Stimulated activated naive CD8-positive, alpha-beta T cell treated with anti-CD3 and anti-CD28 coated beads, Interleukin-15, Interleukin-2, amounts not matched to agents 100 ng/mL and 50 ng/mL, for 24 hours (primary cell): Measurements from ENCODE around the gene CLIP3.
"Not testable (repeated sequence)": the region's sequence is repeated elsewhere in the genome, so short reads cannot be mapped to it uniquely, and the experiment has no call there.

ENCODE experiments used
- H3K27ac Mint-ChIP-seq: one replicate; pipeline ENCODE4 v1.8.0; 2021; ENCODE audit warnings: mild to moderate bottlenecking, mixed read lengths
- H3K27me3 Mint-ChIP-seq: one replicate; pipeline ENCODE4 v1.8.0; 2021; ENCODE audit warnings: mixed read lengths
- H3K36me3 Mint-ChIP-seq: one replicate; pipeline ENCODE4 v1.8.0; 2021; ENCODE audit warnings: low read depth, mixed read lengths
- H3K4me1 Mint-ChIP-seq: one replicate; pipeline ENCODE4 v1.8.0; 2021; ENCODE audit warnings: low read depth, mixed read lengths
- H3K4me3 Mint-ChIP-seq: one replicate; pipeline ENCODE4 v1.8.0; 2021; ENCODE audit warnings: mild to moderate bottlenecking, mixed read lengths
- H3K9me3 Mint-ChIP-seq: one replicate; pipeline ENCODE4 v1.8.0; 2021; ENCODE audit warnings: mixed read lengths

Gene CLIP3

GRCh38 chr19:36032251-36033104, at the start of gene CLIP3:
Gene CLIP3 (minus strand): TSS chr19:36032873. CDS start chr19:36032357, 516 bp downstream.
- Mint-ChIP-seq H3K27me3 (no peaks in the 10 kb centered on the region), H3K36me3 (peaks cover 22% of the 10 kb centered on the region), H3K4me3 (no peak within 1 kb of the TSS), H3K9me3 (no peaks in the 10 kb centered on the region), H3K27ac (no peak within 1 kb of the TSS), H3K4me1 (peaks cover 21% of the 10 kb centered on the region)

GRCh38 chr19:36081894-36082293, 49.2 kb upstream of the CLIP3 start:
- peaks cover 76% of the 10 kb centered on the region for H3K36me3 Mint-ChIP-seq
- no peak overlapping the region for H3K4me3 Mint-ChIP-seq
- H3K27me3 Mint-ChIP-seq, result no peaks in the 10 kb centered on the region
- H3K27ac Mint-ChIP-seq, result no peak overlapping the region
- H3K9me3 Mint-ChIP-seq, result no peaks in the 10 kb centered on the region
- no peaks in the 10 kb centered on the region for H3K4me1 Mint-ChIP-seq

GRCh38 chr19:36081385-36081784, 48.7 kb upstream of the CLIP3 start:
- H3K27ac Mint-ChIP-seq, result no peak overlapping the region
- H3K9me3 Mint-ChIP-seq, result no peaks in the 10 kb centered on the region
- no peaks in the 10 kb centered on the region for H3K27me3 Mint-ChIP-seq
- H3K4me1 Mint-ChIP-seq, result no peaks in the 10 kb centered on the region
- H3K36me3 Mint-ChIP-seq, result peaks cover 76% of the 10 kb centered on the region
- H3K4me3 Mint-ChIP-seq, result no peak overlapping the region

GRCh38 chr19:36079389-36079945, 46.8 kb upstream of the CLIP3 start:
- H3K36me3 Mint-ChIP-seq, result peaks cover 71% of the 10 kb centered on the region
- H3K4me1 Mint-ChIP-seq, result no peaks in the 10 kb centered on the region
- no peak overlapping the region for H3K27ac Mint-ChIP-seq
- no peak overlapping the region for H3K4me3 Mint-ChIP-seq
- H3K9me3 Mint-ChIP-seq, result no peaks in the 10 kb centered on the region
- no peaks in the 10 kb centered on the region for H3K27me3 Mint-ChIP-seq

- H3K36me3 Mint-ChIP-seq, result peaks cover 52% of the 10 kb centered on the region
- H3K27ac Mint-ChIP-seq, result no peak overlapping the region
- no peaks in the 10 kb centered on the region for H3K27me3 Mint-ChIP-seq
- H3K9me3 Mint-ChIP-seq, result no peaks in the 10 kb centered on the region
- H3K4me1 Mint-ChIP-seq, result no peaks in the 10 kb centered on the region
- H3K4me3 Mint-ChIP-seq, result no peak overlapping the region
Measured at GRCh38 chr19:36073121-36073876, 40.6 kb upstream of the CLIP3 start.

- no peaks in the 10 kb centered on the region for H3K4me1 Mint-ChIP-seq
- H3K9me3 Mint-ChIP-seq, result no peaks in the 10 kb centered on the region
- H3K4me3 Mint-ChIP-seq, result no peak overlapping the region
- H3K27me3 Mint-ChIP-seq, result no peaks in the 10 kb centered on the region
- no peak overlapping the region for H3K27ac Mint-ChIP-seq
- peaks cover 52% of the 10 kb centered on the region for H3K36me3 Mint-ChIP-seq
Measured at GRCh38 chr19:36072081-36072480, 39.4 kb upstream of the CLIP3 start.

GRCh38 chr19:36068810-36069499, 36.3 kb upstream of the CLIP3 start:
- H3K27ac Mint-ChIP-seq, H3K4me1 Mint-ChIP-seq, H3K4me3 Mint-ChIP-seq, H3K27me3 Mint-ChIP-seq, H3K9me3 Mint-ChIP-seq: not testable (repeated sequence)
- H3K36me3 Mint-ChIP-seq, result peaks cover 46% of the 10 kb centered on the region

- Mint-ChIP-seq H3K36me3 (peaks cover 47% of the 10 kb centered on the region), H3K4me3 (no peak overlapping the region), H3K27me3 (no peaks in the 10 kb centered on the region), H3K27ac (no peak overlapping the region), H3K4me1 (no peaks in the 10 kb centered on the region), H3K9me3 (no peaks in the 10 kb centered on the region)
Measured at GRCh38 chr19:36067681-36068080, 35.0 kb upstream of the CLIP3 start.

- Mint-ChIP-seq H3K4me3 (no peak overlapping the region), H3K27me3 (no peaks in the 10 kb centered on the region), H3K9me3 (no peaks in the 10 kb centered on the region), H3K27ac (no peak overlapping the region), H3K4me1 (no peaks in the 10 kb centered on the region), H3K36me3 (peaks cover 39% of the 10 kb centered on the region)
Measured at GRCh38 chr19:36064826-36065225, 32.2 kb upstream of the CLIP3 start.

GRCh38 chr19:36061367-36061766, 28.7 kb upstream of the CLIP3 start:
- Mint-ChIP-seq H3K9me3 (no peaks in the 10 kb centered on the region), H3K36me3 (peaks cover 36% of the 10 kb centered on the region), H3K4me3 (no peak overlapping the region), H3K27me3 (no peaks in the 10 kb centered on the region), H3K27ac (no peak overlapping the region), H3K4me1 (peaks cover 2% of the 10 kb centered on the region)

- Mint-ChIP-seq H3K9me3 (no peaks in the 10 kb centered on the region), H3K27me3 (no peaks in the 10 kb centered on the region), H3K36me3 (peaks cover 34% of the 10 kb centered on the region), H3K4me1 (peaks cover 11% of the 10 kb centered on the region), H3K4me3 (no peak overlapping the region), H3K27ac (no peak overlapping the region)
Measured at GRCh38 chr19:36060430-36060829, 27.8 kb upstream of the CLIP3 start.

GRCh38 chr19:36059180-36059910, 26.7 kb upstream of the CLIP3 start:
- no peaks in the 10 kb centered on the region for H3K27me3 Mint-ChIP-seq
- no peak overlapping the region for H3K27ac Mint-ChIP-seq
- peaks cover 14% of the 10 kb centered on the region for H3K4me1 Mint-ChIP-seq
- no peaks in the 10 kb centered on the region for H3K9me3 Mint-ChIP-seq
- no peak overlapping the region for H3K4me3 Mint-ChIP-seq
- H3K36me3 Mint-ChIP-seq, result peaks cover 25% of the 10 kb centered on the region

GRCh38 chr19:36058481-36059179, 26.0 kb upstream of the CLIP3 start:
- H3K4me3 Mint-ChIP-seq, result no peak overlapping the region
- no peaks in the 10 kb centered on the region for H3K27me3 Mint-ChIP-seq
- no peaks in the 10 kb centered on the region for H3K9me3 Mint-ChIP-seq
- peaks cover 22% of the 10 kb centered on the region for H3K36me3 Mint-ChIP-seq
- peaks cover 18% of the 10 kb centered on the region for H3K4me1 Mint-ChIP-seq
- no peak overlapping the region for H3K27ac Mint-ChIP-seq
